ENCODE results near the gene STK40.

- TF ChIP-seq YY1 (IDR thresholded peaks at IDR 0.05; ENCODE audit: insufficient read depth, insufficient read length) (no peak), ZNF274 (IDR thresholded peaks at IDR 0.05; ENCODE audit: low read depth, low read length) (no peak), SUZ12 (IDR thresholded peaks at IDR 0.05; ENCODE audit: extremely low read depth, insufficient read depth, insufficient read length) (no peak)
These were observed 15.3 kb upstream of the STK40 start for GRCh38 chr1:36400825-36401601.
